Calu3 (cell line): ENCODE measurements around the gene DRC3. TPM values are rescaled to one million over a fixed set of nuclear protein-coding genes. Genes with fewer than 3 reads are reported as not detected.

Experiments
- BruUV-seq: library from RNA; stranded (reverse); fragments of 400-500 nt; replicated peaks from 2 replicates; lab custom pipeline; 2021; lab: Mats Ljungman, UMichigan
- CTCF ChIA-PET: fragments of 300-600 bp; sonication (Branson Sonifier 250); formaldehyde crosslinking; loops from one replicate; lab custom pipeline; 2022; ENCODE audit warnings: antibody characterized with exemption; lab: Charles Lee
- DNase-seq: peaks from one replicate; pipeline ENCODE4 v3.0.0; 2022
- H3K27ac Mint-ChIP-seq: one replicate; pipeline ENCODE4 v1.8.0; 2022; ENCODE audit warnings: mixed read lengths; ENCODE audit not compliant: unreplicated experiment
- H3K27me3 Mint-ChIP-seq: one replicate; pipeline ENCODE4 v1.8.0; 2022; ENCODE audit warnings: mixed read lengths; ENCODE audit not compliant: unreplicated experiment
- H3K36me3 Mint-ChIP-seq: one replicate; pipeline ENCODE4 v1.8.0; 2022; ENCODE audit warnings: mild to moderate bottlenecking, moderate library complexity, mixed read lengths; ENCODE audit not compliant: insufficient read depth, unreplicated experiment
- H3K4me1 Mint-ChIP-seq: one replicate; pipeline ENCODE4 v1.8.0; 2022; ENCODE audit warnings: mild to moderate bottlenecking, low read depth, mixed read lengths; ENCODE audit not compliant: unreplicated experiment
- H3K4me3 Mint-ChIP-seq: one replicate; pipeline ENCODE4 v1.8.0; 2022; ENCODE audit warnings: mild to moderate bottlenecking, low read depth, moderate library complexity, mixed read lengths; ENCODE audit not compliant: unreplicated experiment
- H3K9me3 Mint-ChIP-seq: one replicate; pipeline ENCODE4 v1.8.0; 2022; ENCODE audit warnings: low read depth, mixed read lengths; ENCODE audit not compliant: unreplicated experiment
- CTCF ChIP-seq: fragments of 200-600 bp; IDR thresholded peaks from one replicate; pipeline ENCODE4 v1.8.0; 2022; ENCODE audit warnings: antibody characterized with exemption; ENCODE audit not compliant: unreplicated experiment
- intact Hi-C: fragments of 100-400 bp; cut with micrococcal nuclease; formaldehyde crosslinking; loops from one replicate; pipeline ENCODE4 v1.10.0; 2022; ENCODE audit not compliant: unreplicated experiment
- total RNA-seq: library from RNA; stranded (reverse); gene quantifications from 2 replicates; pipeline ENCODE4 v1.2.3, GENCODE V29; 2022

The DRC3 gene
- total RNA-seq, 1 experiment from 2014 or later = 2.8 TPM

DNA sequence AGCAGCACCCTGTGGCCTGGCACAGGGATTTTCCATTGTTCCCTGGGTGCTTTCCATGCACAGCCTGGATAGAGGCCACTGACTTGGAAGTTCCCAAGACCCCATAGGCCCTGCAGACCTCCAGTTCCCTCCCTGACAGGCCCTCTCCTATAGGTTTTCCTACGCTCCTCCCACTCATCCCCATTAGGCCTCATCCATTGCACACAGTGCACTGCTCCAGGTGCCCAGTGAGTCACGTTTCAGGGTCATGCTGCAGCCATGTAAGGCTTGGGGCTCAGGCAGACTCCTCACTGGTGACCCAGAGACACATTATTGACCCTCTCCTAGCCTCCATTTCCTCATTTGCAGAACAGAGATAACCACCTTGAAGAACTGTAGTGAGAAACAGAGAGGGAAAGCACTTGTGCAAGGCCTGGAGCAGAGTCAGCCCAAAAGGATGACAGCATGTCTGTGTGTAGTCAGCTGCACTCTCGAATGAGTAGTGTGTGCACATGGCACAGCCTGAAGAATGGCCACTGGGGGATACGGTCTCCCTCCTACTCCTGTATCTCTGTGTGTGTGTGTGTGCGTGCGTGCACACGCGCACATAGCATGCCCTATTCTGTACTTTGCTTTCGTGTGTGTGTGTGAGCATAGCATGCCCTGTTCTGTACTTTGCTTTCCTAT lies 26.8 kb downstream of the DRC3 start:
- no peak overlapping the region for H3K27ac Mint-ChIP-seq
- H3K4me1 Mint-ChIP-seq = no peaks in the 10 kb centered on the region
- no peak for TF ChIP-seq CTCF
- CTCF ChIA-PET = no interaction called here
- no peak for DNase-seq
- no peaks in the 10 kb centered on the region for H3K36me3 Mint-ChIP-seq
- no peaks in the 10 kb centered on the region for H3K9me3 Mint-ChIP-seq
- no TSS peak for BruUV-seq
- H3K4me3 Mint-ChIP-seq = no peak overlapping the region
- intact Hi-C loops = no loop called here
- no peaks in the 10 kb centered on the region for H3K27me3 Mint-ChIP-seq

DNA sequence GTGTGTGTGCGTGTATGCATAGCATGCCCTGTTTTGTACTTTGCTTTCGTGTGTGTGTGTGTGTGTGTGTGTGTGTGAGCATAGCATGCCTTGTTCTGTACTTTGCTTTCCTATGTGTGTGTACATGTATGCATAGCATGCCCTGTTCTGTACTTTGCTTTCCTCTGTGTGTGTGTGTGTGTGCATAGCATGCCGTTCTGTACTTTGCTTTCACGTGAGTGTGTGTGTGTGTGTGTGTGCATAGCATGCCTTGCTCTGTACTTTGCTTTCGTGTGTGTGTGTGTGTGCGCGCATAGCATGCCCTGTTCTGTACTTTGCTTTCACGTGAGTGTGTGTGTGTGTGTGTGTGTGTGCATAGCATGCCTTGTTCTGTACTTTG lies 27.4 kb downstream of the DRC3 start:
- no peaks in the 10 kb centered on the region for H3K36me3 Mint-ChIP-seq
- CTCF ChIA-PET = no interaction called here

GRCh38 chr17:18002171-18002570 lies 29.5 kb downstream of the DRC3 start:
- H3K4me1 Mint-ChIP-seq = no peaks in the 10 kb centered on the region
- intact Hi-C loops = no loop called here
- peaks cover 4% of the 10 kb centered on the region for H3K36me3 Mint-ChIP-seq
- no peaks in the 10 kb centered on the region for H3K9me3 Mint-ChIP-seq
- H3K27ac Mint-ChIP-seq = no peak overlapping the region
- H3K27me3 Mint-ChIP-seq = no peaks in the 10 kb centered on the region
- BruUV-seq = no TSS peak
- CTCF ChIA-PET = no interaction called here
- no peak for DNase-seq
- no peak overlapping the region for H3K4me3 Mint-ChIP-seq
- TF ChIP-seq CTCF = no peak

More for the DNA sequence above, 27.4 kb downstream of the DRC3 start:
- no peaks in the 10 kb centered on the region for H3K9me3 Mint-ChIP-seq
- intact Hi-C loops = no loop called here
- no peaks in the 10 kb centered on the region for H3K4me1 Mint-ChIP-seq
- H3K27ac Mint-ChIP-seq = no peak overlapping the region
- no TSS peak for BruUV-seq
- TF ChIP-seq CTCF = no peak
- no peak overlapping the region for H3K4me3 Mint-ChIP-seq
- no peaks in the 10 kb centered on the region for H3K27me3 Mint-ChIP-seq
- no peak for DNase-seq

GRCh38 chr17:18004345-18004744 lies 31.7 kb downstream of the DRC3 start:
- CTCF ChIA-PET = no interaction called here
- intact Hi-C loops = no loop called here
- DNase-seq = no peak

More at GRCh38 chr17:18004345-18004744, 31.7 kb downstream of the DRC3 start:
- Mint-ChIP-seq H3K27ac (no peak overlapping the region), H3K36me3 (peaks cover 4% of the 10 kb centered on the region), H3K9me3 (no peaks in the 10 kb centered on the region), H3K4me3 (no peak overlapping the region), H3K4me1 (no peaks in the 10 kb centered on the region), H3K27me3 (no peaks in the 10 kb centered on the region)
- TF ChIP-seq CTCF = no peak
- BruUV-seq = no TSS peak
